Right cardiac atrium (tissue), 5 donors: Measurements from ENCODE around the gene MACROD2. TPM values are rescaled to one million over a fixed set of nuclear protein-coding genes. Genes with fewer than 3 reads are reported as not detected.

Experiments
- ATAC-seq, 2 donors: fragments of 200-7000 bp; cut with Tn5 transposase; one replicate each; pipeline versions ENCODE4 v1.8.0 to v1.9.1; 2020; ENCODE audit warnings: moderate library complexity in 2 of 2, mild to moderate bottlenecking in 1 of 2
- DNase-seq, 3 donors: peaks; one replicate each; pipeline ENCODE4 v3.0.0-alpha.2; 2020
- H3K27ac ChIP-seq: one replicate; pipeline ENCODE4 v1.5.1; 2013; ENCODE audit warnings: mild to moderate bottlenecking, low read length, control low read depth, moderate library complexity
- H3K27me3 ChIP-seq: one replicate; pipeline ENCODE4 v1.6.1; 2013; ENCODE audit not compliant: control insufficient read depth, insufficient read depth
- H3K4me1 ChIP-seq: one replicate; pipeline ENCODE4 v1.6.1; 2013; ENCODE audit warnings: low read length; ENCODE audit not compliant: control insufficient read depth, insufficient read depth
- H3K4me3 ChIP-seq: one replicate; pipeline ENCODE4 v1.5.1; 2013; ENCODE audit warnings: low read length, control low read depth
- H3K9me3 ChIP-seq: one replicate; pipeline ENCODE4 v1.6.1; 2013; ENCODE audit warnings: low read length; ENCODE audit not compliant: control insufficient read depth
- WGBS: extraction: QIAGEN DNeasy Blood & Tissue Kit; methylation state at CpG from one replicate; pipeline ENCODE4 v1.1.7; 2013; 5-methylcytosine and 5-hydroxymethylcytosine counted together
- intact Hi-C, 4 donors: fragments of 100-400 bp; cut with DNase I; formaldehyde crosslinking; loops; one replicate each; pipeline versions ENCODE4 v1.11.0 to v1.14.0; 2022 to 2023
- polyA plus RNA-seq: library from polyadenylated mRNA; stranded (reverse); fragments of 200-250 nt; gene quantifications from one replicate; pipeline ENCODE4 v1.2.3, GENCODE V29; 2013
- total RNA-seq, 4 donors: library from RNA; stranded (reverse); fragmentation: NEBNext Ultra II Directional; extraction: Animal tissue kit (Norgen Biotek cat#: 25700); gene quantifications; one replicate each; pipeline ENCODE4 v1.2.1, GENCODE V29; 2021
- donor health status: healthy with polysubstance abuse.
- donor health status: DM: no; HTN: yes; CAD: no.
- donor health status: DM: no; HTN: no; CAD: no.
- donor health status: DM: no; HTN: yes; CAD: no; lungs with severe emphysema.
- donor health status: DM: yes; HTN: yes; CAD: no.

Gene MACROD2
- total and polyA plus RNA-seq, 5 donors = 0.61 to 4.4 (median 2.4) TPM

DNA sequence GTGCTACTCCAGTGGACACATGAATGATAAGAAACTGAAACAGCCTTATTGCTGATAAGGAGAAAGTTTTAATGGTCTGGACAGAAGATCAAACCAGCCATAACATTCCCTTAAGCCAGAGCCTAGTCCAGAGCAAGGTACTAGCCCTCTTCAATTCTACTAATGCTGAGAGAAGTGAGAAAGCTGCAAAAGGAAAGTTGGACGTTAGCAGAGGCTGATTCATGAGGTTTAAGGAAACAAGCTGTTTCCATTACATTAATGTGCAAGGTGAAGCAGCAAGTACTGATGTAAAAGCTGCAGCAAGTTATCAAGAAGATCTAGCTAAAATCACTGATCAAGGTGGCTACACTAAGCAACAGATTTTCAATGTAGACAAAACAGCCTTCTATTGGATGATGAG, 1943.5 kb downstream of the MACROD2 start:
- DNase-seq (no peak), ATAC-seq (no peak)
- Histone ChIP-seq H3K4me1 (no peaks in the 10 kb centered on the region), H3K27me3 (no peaks in the 10 kb centered on the region), H3K9me3 (no peaks in the 10 kb centered on the region), H3K4me3 (no peak overlapping the region), H3K27ac (no peak overlapping the region)
- intact Hi-C loops = no loop called here
- WGBS = 57% methylated on average over 1 of the region's 1 CpG

DNA sequence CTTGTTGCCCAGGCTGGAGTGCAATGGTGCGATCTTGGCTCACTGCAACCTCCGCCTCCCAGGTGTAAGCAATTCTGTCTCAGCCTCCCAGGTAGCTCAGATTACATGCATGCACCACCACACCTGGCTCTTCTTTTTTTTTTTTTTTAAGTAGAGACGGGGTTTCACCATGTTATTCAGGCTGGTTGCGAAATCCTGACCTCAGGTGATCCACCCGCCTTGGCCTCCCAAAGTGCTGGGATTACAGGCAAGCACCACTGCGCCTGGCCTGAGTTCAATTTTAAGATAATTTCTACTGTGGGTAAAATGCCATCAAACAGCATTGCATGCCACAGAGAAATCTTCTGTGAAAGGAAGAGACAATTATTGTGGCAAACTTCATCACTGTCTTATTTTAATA, 1944.8 kb downstream of the MACROD2 start:
- ATAC-seq (no peak), DNase-seq (no peak)
- Histone ChIP-seq H3K9me3 (no peaks in the 10 kb centered on the region), H3K27me3 (no peaks in the 10 kb centered on the region), H3K27ac (no peak overlapping the region), H3K4me1 (no peaks in the 10 kb centered on the region), H3K4me3 (no peak overlapping the region)
- 94% methylated on average over 6 of the region's 6 CpGs for WGBS
- intact Hi-C loops = no loop called here

DNA sequence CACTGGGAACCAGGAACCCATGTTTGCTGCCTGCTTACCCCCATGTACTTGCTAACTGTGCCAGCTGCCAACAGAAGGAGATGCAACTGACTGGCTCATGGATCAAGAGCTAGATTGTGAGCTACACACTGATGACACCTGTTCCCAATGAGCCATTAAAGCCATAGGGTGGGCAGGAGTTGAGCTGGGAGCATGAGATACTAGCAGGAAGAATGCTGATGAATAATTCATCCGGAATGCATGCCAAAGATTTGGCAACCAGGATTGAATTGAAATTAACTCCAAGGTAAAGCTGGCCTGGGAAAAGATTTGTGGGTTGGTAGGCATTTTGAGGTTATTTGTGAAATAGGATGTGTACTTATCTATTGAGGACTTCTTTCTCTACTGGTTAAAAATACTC, 1946.8 kb downstream of the MACROD2 start:
- DNase-seq (no peak), ATAC-seq (no peak)
- 35% methylated on average over 1 of the region's 1 CpG for WGBS
- H3K27ac ChIP-seq = no peak overlapping the region
- H3K27me3 ChIP-seq = no peaks in the 10 kb centered on the region
- intact Hi-C loops = no loop called here
- no peaks in the 10 kb centered on the region for H3K9me3 ChIP-seq
- H3K4me3 ChIP-seq = no peak overlapping the region
- H3K4me1 ChIP-seq = no peaks in the 10 kb centered on the region

DNA sequence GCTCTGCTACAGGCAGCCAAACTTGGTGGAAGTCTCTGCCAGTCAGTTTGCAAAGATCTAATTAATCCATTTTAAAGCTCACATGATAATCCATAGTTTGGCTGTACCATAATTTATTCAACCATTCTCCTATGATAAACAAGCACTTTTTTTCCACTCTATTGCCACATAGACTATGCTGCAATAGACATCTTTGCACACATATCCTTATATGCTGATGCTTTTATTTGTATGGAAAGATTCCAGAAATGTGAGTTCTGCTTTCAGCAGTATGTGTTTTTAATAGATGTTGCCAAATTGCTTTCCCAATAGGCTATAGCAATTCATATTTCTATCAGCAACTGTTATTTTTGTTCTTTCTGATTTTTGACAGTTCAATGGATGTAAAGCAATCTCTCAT, 1950.0 kb downstream of the MACROD2 start:
- ATAC-seq (no peak), DNase-seq (no peak)
- Histone ChIP-seq H3K27ac (no peak overlapping the region), H3K27me3 (no peaks in the 10 kb centered on the region), H3K4me1 (no peaks in the 10 kb centered on the region), H3K4me3 (no peak overlapping the region), H3K9me3 (no peaks in the 10 kb centered on the region)
- intact Hi-C loops = no loop called here

DNA sequence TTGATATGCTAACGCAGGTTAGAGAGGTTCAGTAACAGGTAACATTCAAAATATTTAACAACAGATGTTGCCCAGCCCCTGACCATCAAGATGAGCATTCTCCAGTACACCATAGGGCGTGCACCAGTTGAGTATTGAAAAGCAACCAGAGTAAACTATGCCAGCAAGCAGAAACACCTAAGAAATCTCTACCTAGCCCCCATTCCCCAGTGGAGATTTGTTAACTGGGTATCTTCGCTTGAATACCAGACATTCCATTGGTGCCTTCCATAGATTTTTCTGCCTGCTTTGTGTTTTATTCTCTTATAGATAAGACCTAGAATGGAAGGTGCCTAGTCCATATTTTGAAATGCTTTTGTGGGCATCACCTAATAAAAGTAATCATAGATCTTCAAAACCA, 1954.1 kb downstream of the MACROD2 start:
- Histone ChIP-seq H3K9me3 (no peaks in the 10 kb centered on the region), H3K4me1 (no peaks in the 10 kb centered on the region), H3K27ac (no peak overlapping the region), H3K4me3 (no peak overlapping the region), H3K27me3 (no peaks in the 10 kb centered on the region)
- ATAC-seq (no peak), DNase-seq (no peak)
- 87% methylated on average over 3 of the region's 3 CpGs for WGBS
- intact Hi-C loops = no loop called here

DNA sequence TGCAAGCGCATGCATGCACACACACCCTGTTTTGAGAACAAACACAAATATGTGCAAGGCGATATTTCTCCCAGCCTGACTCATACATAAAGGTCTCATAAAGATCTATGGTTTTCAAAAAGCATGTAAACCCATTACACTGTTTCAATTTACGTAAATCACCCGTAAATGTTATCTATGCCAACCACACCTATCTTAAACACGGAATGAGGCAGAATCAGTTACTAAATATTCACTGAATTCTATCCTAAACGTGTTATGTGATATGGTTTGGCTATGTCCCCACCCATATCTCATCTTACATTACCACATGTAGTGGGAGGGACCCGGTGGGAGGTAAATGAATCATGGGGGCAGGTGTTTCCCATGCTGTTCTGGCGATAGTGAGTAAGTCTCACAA, 1956.3 kb downstream of the MACROD2 start:
- ATAC-seq (no peak), DNase-seq (no peak)
- H3K27me3 ChIP-seq = no peaks in the 10 kb centered on the region
- WGBS = 79% methylated on average over 8 of the region's 8 CpGs
- H3K4me1 ChIP-seq = no peaks in the 10 kb centered on the region
- H3K27ac ChIP-seq = no peak overlapping the region
- intact Hi-C loops = no loop called here
- no peaks in the 10 kb centered on the region for H3K9me3 ChIP-seq
- H3K4me3 ChIP-seq = no peak overlapping the region

DNA sequence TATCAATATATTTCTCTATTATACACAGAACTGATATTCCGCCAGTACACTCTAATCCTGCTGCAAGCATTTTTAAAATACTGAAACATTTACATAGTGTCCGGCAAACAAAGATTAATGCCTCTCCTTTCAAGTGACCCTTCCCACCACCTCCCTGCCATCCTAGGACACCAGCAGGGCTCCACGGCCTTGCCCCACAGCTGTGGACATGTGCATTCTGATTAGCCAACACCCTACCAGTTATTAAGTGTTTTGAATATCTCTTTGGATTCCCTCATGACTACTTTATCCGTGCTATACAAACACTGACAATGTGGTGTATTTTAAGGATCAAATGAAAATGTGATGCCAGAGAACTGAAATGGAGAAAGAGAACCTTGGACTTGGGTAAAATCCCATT, 1962.8 kb downstream of the MACROD2 start:
- no peaks in the 10 kb centered on the region for H3K9me3 ChIP-seq
- DNase-seq (no peak), ATAC-seq (no peak)
- WGBS = 87% methylated on average over 4 of the region's 4 CpGs
- no peak overlapping the region for H3K4me3 ChIP-seq
- intact Hi-C loops = no loop called here
- no peak overlapping the region for H3K27ac ChIP-seq
- no peaks in the 10 kb centered on the region for H3K27me3 ChIP-seq
- no peaks in the 10 kb centered on the region for H3K4me1 ChIP-seq

DNA sequence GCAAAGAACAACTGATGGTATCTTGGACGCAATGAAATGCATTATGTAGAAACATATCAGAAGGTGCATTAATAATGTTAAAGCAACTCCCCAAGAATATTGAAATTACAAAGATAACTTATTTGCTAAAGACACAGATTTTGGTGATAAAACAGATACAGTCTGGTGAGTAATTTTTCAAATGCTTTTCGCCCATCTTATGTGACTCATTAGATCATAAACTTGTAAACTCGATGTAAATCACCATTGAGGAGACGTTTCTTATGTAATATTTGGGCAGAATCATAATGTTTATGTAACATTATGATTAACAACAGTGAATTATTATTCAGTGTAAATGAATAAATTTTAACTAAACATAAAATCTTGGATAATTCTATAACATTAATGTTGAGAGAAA, 1969.8 kb downstream of the MACROD2 start:
- Histone ChIP-seq H3K27ac (no peak overlapping the region), H3K4me1 (no peaks in the 10 kb centered on the region), H3K4me3 (no peak overlapping the region), H3K27me3 (no peaks in the 10 kb centered on the region), H3K9me3 (no peaks in the 10 kb centered on the region)
- 84% methylated on average over 4 of the region's 4 CpGs for WGBS
- no peak for ATAC-seq
- no peak for DNase-seq
- intact Hi-C loops = no loop called here

DNA sequence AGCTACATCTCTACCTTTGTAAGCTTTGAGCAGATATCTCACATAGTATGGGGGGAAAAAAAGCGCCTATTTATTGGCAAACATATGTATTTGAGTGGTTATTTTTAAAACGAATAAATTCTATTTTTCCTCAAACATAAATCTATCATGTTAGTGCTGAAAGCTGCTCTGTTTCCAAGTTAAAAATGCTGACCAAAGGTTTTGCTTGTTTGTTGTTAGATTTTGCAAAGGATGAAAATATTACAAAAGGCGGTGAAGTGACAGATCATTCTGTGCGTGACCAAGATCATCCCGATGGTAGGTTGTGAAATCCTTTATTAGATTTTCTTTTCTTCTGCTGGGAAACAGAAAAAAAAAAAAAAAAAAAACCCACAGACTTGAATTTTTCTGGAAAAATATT, 1972.0 kb downstream of the MACROD2 start:
- ATAC-seq (no peak), DNase-seq (no peak)
- H3K4me1 ChIP-seq = no peaks in the 10 kb centered on the region
- no peaks in the 10 kb centered on the region for H3K27me3 ChIP-seq
- 78% methylated on average over 5 of the region's 5 CpGs for WGBS
- intact Hi-C loops = no loop called here
- H3K4me3 ChIP-seq = no peak overlapping the region
- H3K9me3 ChIP-seq = no peaks in the 10 kb centered on the region
- no peak overlapping the region for H3K27ac ChIP-seq

DNA sequence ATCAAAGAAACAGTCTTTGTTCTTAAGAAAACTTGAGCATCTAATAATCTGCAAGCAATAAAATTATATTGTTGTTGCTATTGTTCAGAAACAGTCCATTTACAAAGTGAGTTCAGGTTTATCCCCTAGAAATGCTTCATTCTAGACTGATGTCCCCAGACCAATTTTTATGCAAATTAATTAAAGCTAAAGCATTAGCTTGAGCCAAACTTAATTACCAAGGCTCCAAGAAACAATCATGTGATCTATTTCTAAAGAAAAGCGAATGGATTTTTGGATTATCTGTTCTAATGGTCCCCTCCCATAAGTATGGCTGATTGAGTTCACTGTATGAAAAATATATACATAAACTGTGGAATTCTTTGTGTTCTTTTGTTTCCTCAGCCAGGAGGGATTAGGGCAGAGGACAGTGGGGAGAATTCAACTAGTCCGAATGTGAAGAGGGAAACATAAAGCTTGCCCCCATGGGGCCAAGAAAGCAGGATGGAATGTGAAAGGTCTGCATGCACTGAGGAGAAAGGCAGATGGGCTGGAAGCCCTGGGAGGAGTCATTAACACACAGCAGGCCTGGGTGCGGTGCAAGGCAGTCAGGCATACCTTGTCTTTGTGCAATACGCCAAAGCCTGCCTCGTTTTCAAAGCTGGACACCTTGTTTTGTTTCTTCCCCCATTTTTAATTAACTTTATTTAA, 1980.9 kb downstream of the MACROD2 start:
- no peak overlapping the region for H3K27ac ChIP-seq
- 45% methylated on average over 5 of the region's 5 CpGs for WGBS
- H3K27me3 ChIP-seq = no peaks in the 10 kb centered on the region
- no peak for DNase-seq
- intact Hi-C loops = no loop called here
- H3K4me3 ChIP-seq = no peak overlapping the region
- no peaks in the 10 kb centered on the region for H3K4me1 ChIP-seq
- ATAC-seq = no peak
- no peaks in the 10 kb centered on the region for H3K9me3 ChIP-seq

DNA sequence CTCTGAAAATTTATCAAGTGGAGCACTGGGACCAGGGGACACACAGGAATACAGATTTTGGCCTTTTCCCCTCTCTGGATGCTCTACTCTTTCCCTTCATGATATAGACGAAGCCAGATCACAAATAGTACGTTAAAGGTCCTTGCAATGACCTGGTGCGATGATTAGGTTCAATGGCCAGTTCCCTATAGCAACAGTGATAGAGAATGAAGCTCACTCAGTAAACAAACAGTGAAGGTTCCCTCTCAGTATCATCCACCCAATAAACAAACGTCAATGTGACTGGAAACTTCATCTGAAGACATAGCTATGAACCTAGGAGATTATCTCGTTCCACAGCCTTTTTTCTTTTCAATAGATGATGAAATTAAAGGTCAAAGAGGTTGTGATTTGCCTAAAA, 1981.7 kb downstream of the MACROD2 start:
- Histone ChIP-seq H3K4me3 (no peak overlapping the region), H3K4me1 (no peaks in the 10 kb centered on the region), H3K27me3 (no peaks in the 10 kb centered on the region), H3K9me3 (no peaks in the 10 kb centered on the region), H3K27ac (no peak overlapping the region)
- ATAC-seq (no peak), DNase-seq (no peak)
- intact Hi-C loops = no loop called here
- 67% methylated on average over 5 of the region's 5 CpGs for WGBS

DNA sequence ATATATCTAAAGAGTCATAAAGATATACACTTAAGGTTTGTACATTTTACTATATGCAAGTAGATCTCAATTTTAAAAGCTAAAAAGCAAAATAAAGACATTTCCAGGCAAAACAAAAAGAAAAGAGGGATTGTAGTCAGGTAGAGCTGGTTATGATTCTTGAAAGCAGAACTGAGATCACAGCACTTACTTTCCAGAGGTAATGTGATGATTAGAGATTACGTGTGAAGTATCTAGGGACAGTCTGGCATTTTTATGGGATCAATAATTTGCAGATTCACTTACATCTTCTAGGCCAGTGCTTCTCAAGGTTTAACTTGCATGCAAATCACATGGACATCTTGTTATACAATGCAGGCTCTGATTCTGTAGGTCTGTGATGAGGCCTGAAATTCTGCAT, 1982.4 kb downstream of the MACROD2 start:
- no peak for DNase-seq
- Histone ChIP-seq H3K4me3 (no peak overlapping the region), H3K9me3 (no peaks in the 10 kb centered on the region), H3K27me3 (no peaks in the 10 kb centered on the region), H3K4me1 (no peaks in the 10 kb centered on the region), H3K27ac (no peak overlapping the region)
- ATAC-seq = no peak
- intact Hi-C loops = no loop called here
- WGBS = 94% methylated on average over 1 of the region's 1 CpG
